ENCODE data around the gene TMEM201. TPM values are rescaled to one million over a fixed set of nuclear protein-coding genes. Genes with fewer than 3 reads are reported as not detected.
A peak's percentile ranks its signal among the peaks of the same experiment; 100 is the strongest.

The TMEM201 gene
- total RNA-seq, 1 experiment from 2014 or later, result 17.4 TPM

GRCh38 chr1:9539829-9540550 lies 48.7 kb upstream of the TMEM201 start:
- Histone ChIP-seq H3K4me2 (peak overlapping the region; percentile 82), H3K36me3 (ENCODE audit: low read depth) (no peaks in the 10 kb centered on the region), H3K4me3 (peak overlapping the region; percentile 66), H3F3A (ENCODE audit: insufficient read depth, low read depth) (0 out of 2 replicates have a peak, but pooled peaks cover 4% of the 10 kb centered on the region), H3K27me3 (ENCODE audit: insufficient read depth, low read depth) (no peaks in the 10 kb centered on the region), H3K79me2 (ENCODE audit: low read depth) (peaks cover 45% of the 10 kb centered on the region), H2AFZ (peak overlapping the region; percentile 62; the same call in 1 of the 2 replicates), H3K9me2 (ENCODE audit: insufficient read depth) (no peaks in the 10 kb centered on the region), H3K9me3 (ENCODE audit: insufficient read depth, low read depth) (no peaks in the 10 kb centered on the region), H3K4me1 (replicated peaks; ENCODE audit: insufficient read depth) (peaks cover 14% of the 10 kb centered on the region), H4K20me1 (ENCODE audit: insufficient read depth) (0 out of 2 replicates have a peak, but pooled peaks cover 4% of the 10 kb centered on the region), H3K27ac (no peak overlapping the region)
- peak in 1 of 2 experiments; percentile 53 for DNase-seq
- ChIA-PET CTCF (interaction anchor here (0.6 kb wide), 1 partner anchor 398 kb away, joined by 11 read pairs; no protein-coding TSS in a partner anchor), POLR2A (ENCODE audit: unreplicated experiment) (interaction anchor here (0.6 kb wide), 1 partner anchor 867 kb away, joined by 3 read pairs; no protein-coding TSS in a partner anchor)
- TF ChIP-seq EZH2 (IDR thresholded peaks at IDR 0.05; ENCODE audit: low read depth) (no peak), CTCF (conservative IDR thresholded peaks at IDR 0.05) (no peak)
- intact Hi-C loops (cut with micrococcal nuclease; ENCODE audit: unreplicated experiment), result no loop called here
- BruUV-seq (replicated peaks), result TSS peak; percentile 32

- ChIA-PET CTCF (interaction anchor here (0.6 kb wide), 1 partner anchor 44 kb away, joined by 5 read pairs; no protein-coding TSS in a partner anchor), POLR2A (ENCODE audit: unreplicated experiment) (no interaction called here)
These were observed 46.3 kb upstream of the TMEM201 start for GRCh38 chr1:9542430-9542829.

GRCh38 chr1:9544926-9545325 lies 43.8 kb upstream of the TMEM201 start:
- Histone ChIP-seq H3K79me2 (ENCODE audit: low read depth) (peaks cover 64% of the 10 kb centered on the region), H3F3A (ENCODE audit: insufficient read depth, low read depth) (no peaks in the 10 kb centered on the region), H4K20me1 (ENCODE audit: insufficient read depth) (0 out of 2 replicates have a peak, but pooled peaks cover 4% of the 10 kb centered on the region), H3K4me3 (no peak overlapping the region), H2AFZ (no peak overlapping the region), H3K9me2 (ENCODE audit: insufficient read depth) (no peaks in the 10 kb centered on the region), H3K27ac (no peak overlapping the region), H3K27me3 (ENCODE audit: insufficient read depth, low read depth) (no peaks in the 10 kb centered on the region), H3K4me2 (no peak overlapping the region), H3K9me3 (ENCODE audit: insufficient read depth, low read depth) (no peaks in the 10 kb centered on the region), H3K36me3 (ENCODE audit: low read depth) (no peaks in the 10 kb centered on the region), H3K4me1 (replicated peaks; ENCODE audit: insufficient read depth) (no peaks in the 10 kb centered on the region; the same call in 1 of the 2 replicates)
- intact Hi-C loops (cut with micrococcal nuclease; ENCODE audit: unreplicated experiment), result no loop called here
- TF ChIP-seq EZH2 (IDR thresholded peaks at IDR 0.05; ENCODE audit: low read depth) (no peak), CTCF (conservative IDR thresholded peaks at IDR 0.05) (no peak)
- CTCF ChIA-PET, result no interaction called here
- POLR2A ChIA-PET (ENCODE audit: unreplicated experiment), result no interaction called here
- BruUV-seq (replicated peaks), result no TSS peak
- DNase-seq, result no peak

More at GRCh38 chr1:9542430-9542829, 46.3 kb upstream of the TMEM201 start:
- BruUV-seq (replicated peaks), result no TSS peak
- DNase-seq, result no peak
- Histone ChIP-seq H3K9me2 (ENCODE audit: insufficient read depth) (no peaks in the 10 kb centered on the region), H3K9me3 (ENCODE audit: insufficient read depth, low read depth) (no peaks in the 10 kb centered on the region), H3K27me3 (ENCODE audit: insufficient read depth, low read depth) (no peaks in the 10 kb centered on the region), H3K36me3 (ENCODE audit: low read depth) (no peaks in the 10 kb centered on the region), H3K4me3 (no peak overlapping the region), H3F3A (ENCODE audit: insufficient read depth, low read depth) (0 out of 2 replicates have a peak, but pooled peaks cover 4% of the 10 kb centered on the region), H3K79me2 (ENCODE audit: low read depth) (peaks cover 58% of the 10 kb centered on the region), H3K4me2 (no peak overlapping the region), H3K4me1 (replicated peaks; ENCODE audit: insufficient read depth) (peaks cover 14% of the 10 kb centered on the region), H4K20me1 (ENCODE audit: insufficient read depth) (0 out of 2 replicates have a peak, but pooled peaks cover 4% of the 10 kb centered on the region), H2AFZ (no peak overlapping the region), H3K27ac (no peak overlapping the region)
- intact Hi-C loops (cut with micrococcal nuclease; ENCODE audit: unreplicated experiment), result no loop called here
- TF ChIP-seq CTCF (conservative IDR thresholded peaks at IDR 0.05), result no peak
- TF ChIP-seq EZH2 (IDR thresholded peaks at IDR 0.05; ENCODE audit: low read depth), result no peak

All from PC-9 (cell line).